NCI-H446 treated with DMSO at 0.1 percent for 48 hours (cell line): ENCODE results near the gene CCDC12.

Source experiments
- DNase-seq: peaks from one replicate; lab custom pipeline; 2025; lab: John Stamatoyannopoulos, UW

The CCDC12 gene

GRCh38 chr3:46957092-46957820 lies 19.3 kb downstream of the CCDC12 start:
- no peak for DNase-seq

- DNase-seq, result no peak
These were observed 20.7 kb downstream of the CCDC12 start for GRCh38 chr3:46955801-46956259.

DNA sequence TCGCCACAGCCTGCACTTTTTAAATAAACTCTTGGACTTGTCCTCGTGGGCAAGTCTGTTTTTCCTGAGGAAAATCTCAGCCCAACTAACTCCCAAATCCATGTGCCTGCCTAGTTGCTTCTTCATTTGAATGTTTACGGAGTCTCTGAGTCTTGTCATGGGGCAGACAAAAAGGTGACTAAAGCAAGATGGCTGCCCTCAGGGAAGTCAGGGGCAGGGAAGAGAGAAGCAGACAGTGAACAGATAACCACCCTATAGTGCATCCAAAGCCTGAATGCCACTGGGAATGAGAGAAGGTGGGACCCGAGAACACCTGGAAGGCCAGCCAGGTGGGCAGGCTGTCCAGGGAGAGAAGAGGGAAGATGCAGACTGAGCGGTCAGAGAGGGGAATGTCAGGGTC lies 21.4 kb downstream of the CCDC12 start:
- DNase-seq, result no peak

- no peak for DNase-seq
These were observed 22.4 kb downstream of the CCDC12 start for GRCh38 chr3:46954178-46954577.

DNA sequence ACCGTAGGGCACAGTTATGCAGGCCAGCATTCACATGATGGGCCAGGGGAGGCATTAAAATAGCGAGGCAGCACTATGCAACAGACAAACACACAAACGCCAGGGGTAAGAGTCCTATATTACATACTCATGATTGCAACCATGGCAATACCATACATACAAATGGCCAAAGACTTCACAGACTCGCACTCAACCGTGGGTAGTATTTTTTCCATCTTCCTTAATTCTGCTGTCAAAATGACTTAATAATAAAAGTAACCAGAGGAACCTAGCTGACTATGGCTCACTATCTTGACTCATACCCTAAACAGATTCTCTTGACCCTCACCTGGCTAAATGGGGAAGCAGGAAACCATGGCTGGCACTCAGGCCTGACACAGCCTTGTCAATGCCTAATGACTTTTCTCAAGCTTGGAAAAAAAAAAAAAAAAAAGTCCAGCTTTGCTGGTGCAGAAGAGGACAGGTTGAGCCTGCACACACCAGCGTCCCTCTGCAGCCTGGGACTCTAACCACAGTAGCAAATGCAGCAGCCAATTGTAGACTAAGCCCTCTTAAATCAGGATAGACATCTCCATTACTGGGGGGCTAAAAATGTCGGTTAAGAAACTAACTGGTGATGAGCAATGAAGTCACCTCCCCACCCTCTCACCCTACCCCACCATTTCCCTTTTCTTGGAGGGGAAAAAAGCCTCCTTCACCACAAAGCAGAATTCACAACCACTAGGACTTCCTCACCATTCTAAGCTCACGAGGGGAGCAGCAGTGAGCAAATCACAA lies 23.1 kb downstream of the CCDC12 start:
- DNase-seq, result no peak

DNA sequence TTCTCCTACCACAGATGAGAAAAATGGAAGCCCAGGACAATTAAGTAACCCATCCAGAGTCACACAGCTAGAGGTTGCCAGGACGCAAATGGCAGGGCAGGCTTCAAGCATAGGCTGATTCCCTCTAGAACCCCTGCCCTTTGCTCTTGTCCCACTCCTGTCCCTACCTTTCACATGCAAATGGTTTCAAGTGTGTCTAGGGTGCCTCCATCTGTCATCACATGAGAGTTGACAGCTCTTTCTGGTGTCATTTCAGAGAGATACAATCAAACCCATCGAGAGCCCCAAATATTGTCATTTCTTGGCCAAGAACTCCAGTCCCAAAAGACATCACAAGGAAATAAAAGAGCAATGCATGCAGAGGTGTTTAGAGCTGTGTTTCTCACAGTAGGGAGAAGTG lies 23.7 kb downstream of the CCDC12 start:
- DNase-seq, result no peak

DNA sequence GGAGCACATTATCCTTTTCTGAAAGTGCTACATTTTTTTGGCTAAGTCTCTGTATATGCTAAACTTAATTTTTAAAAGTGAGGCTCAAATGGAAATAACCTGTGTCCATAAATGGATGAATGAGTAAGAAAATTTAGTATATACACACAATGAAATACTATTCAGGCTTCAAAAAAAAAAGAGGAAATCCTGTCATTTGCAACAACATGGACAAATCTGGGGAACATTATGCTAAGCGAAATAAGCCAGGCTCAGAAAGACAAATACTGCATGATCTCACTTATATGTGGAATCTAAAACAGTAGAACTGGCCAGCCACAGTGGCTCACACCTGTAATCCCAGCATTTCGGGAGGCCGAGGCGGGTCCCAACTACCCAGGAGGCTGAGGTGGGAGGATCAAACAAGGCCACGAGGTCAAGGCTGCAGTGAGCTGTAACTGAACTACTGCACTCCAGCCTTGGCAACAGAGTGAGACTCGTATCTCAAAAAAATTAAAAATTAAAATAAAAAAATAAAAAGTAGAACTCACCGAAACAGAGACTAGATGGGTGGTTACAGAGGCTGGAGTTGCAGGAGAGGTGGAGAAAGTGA lies 25.8 kb downstream of the CCDC12 start:
- DNase-seq, result no peak

- no peak for DNase-seq
These were observed 26.4 kb downstream of the CCDC12 start for GRCh38 chr3:46950177-46950576.

DNA sequence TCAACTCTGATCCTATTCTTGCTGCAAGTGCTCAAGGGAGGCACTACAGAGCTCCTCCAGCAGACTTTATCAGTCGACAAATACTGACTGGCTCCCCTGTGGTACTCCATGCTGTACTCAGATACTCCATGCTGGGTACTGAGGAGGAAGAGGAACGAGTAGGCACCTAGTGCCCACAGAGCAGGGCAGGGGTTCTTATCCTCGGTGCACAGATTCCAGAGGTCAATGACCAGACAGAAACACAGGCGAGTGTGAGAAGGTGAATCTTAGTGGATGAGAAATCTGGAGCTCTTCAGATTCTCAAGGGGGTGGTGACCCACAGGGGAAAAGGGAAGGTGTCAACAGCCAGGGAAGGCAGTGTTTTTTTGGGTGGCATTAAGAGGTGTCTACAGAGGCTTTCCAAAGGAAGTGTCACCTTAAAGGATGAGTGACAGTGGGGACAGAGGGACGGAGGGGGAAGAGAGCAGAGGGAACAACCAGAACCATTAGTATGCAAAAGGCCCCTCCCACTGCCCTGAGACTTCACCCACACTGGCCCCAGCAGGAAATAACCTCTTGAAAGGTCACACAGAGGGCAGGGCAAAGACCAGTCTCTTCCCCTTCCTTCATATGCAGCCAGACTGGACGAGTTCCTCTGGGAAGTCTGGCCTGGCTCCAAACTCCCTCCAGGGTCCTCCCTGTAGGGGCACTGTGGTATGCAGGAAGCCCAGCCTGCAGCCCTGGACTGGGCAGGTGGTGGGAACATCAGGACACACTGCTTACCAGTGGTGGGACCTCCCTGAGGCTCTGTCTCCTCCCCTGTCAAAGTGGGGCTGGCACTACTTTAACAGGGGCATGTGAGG lies 27.5 kb downstream of the CCDC12 start:
- no peak for DNase-seq

DNA sequence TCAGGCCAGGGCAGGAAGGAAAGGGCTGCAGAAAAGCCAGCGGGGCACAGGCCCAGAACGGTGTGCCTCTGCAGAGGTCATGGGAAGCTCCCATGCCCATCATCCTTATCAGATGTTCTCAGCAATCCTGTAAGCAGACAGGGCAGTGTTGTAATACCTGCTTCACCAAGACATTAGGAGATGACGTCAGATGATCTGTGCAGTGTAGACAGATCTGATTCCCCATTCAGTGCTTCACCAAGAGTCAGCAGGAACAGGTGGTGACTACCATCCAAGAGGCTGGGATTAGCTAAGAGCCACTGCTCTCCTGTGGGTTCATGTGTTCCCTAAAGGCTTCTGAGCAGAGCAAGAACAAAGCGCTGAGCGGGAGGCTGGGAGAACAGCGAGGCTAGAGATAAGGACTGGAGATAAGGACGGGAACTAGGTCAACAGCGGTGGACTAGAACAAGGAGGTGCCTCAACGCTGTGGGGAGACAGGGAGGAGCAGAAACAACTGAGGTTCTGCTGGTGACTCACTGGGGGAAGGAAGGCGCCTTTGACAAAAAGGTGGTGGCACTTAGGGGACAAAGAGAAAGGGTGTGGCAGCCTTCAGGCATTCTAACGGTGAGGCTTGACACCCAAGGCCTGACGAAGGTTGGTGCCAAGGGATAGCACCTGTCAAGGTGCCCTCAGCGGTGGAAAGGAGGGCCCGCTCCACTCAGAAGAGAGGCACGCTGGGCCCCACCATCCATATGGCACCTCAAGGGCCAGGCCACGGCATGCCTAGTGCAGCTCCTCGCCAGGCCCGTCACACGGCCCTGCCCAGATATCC lies 28.4 kb downstream of the CCDC12 start:
- DNase-seq, result no peak

DNA sequence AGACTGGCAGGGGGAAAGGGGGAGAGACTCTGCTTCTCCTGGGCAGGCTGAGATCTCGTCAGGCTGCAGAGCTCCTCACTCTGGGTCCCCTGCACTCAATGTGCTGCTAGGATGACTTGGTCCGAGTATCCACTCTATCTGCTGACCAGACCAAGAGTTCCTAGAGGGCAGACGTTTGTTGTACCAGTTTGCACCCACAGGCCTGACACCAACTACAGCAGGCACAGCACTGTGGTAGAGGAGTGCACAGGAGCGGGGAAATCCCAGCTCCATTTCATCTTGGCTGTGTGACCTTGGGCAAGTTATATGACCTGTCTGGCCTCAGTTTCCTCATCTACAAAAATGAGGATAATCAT lies 29.0 kb downstream of the CCDC12 start:
- no peak for DNase-seq

- no peak for DNase-seq
These were observed 29.5 kb downstream of the CCDC12 start for GRCh38 chr3:46946856-46947545.

- no peak for DNase-seq
These were observed 30.1 kb downstream of the CCDC12 start for GRCh38 chr3:46946416-46946815.

DNA sequence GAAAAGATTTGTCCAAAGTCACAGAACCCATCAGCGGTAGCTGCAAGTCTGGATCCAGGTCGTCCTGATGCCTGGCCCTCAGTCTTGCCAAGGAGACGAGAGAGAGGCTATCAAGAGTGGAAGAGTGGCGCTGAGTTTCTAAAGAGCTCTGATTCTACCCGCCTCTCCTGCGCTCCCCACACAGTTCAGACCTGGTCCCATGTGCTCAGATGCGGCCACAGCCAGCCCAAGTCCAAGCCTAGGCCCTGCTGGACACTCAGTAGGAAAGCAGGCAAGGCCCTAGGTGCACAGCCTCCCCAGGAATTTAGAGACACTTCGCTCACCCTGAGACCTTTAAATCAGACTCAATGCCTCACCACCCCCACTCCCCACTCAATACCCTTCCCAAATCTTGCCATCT lies 32.4 kb downstream of the CCDC12 start:
- no peak for DNase-seq

GRCh38 chr3:46943237-46944187 lies 33.0 kb downstream of the CCDC12 start:
- no peak for DNase-seq

GRCh38 chr3:46942481-46943236 lies 33.9 kb downstream of the CCDC12 start:
- DNase-seq, result no peak

- no peak for DNase-seq
These were observed 34.5 kb downstream of the CCDC12 start for GRCh38 chr3:46942076-46942475.

DNA sequence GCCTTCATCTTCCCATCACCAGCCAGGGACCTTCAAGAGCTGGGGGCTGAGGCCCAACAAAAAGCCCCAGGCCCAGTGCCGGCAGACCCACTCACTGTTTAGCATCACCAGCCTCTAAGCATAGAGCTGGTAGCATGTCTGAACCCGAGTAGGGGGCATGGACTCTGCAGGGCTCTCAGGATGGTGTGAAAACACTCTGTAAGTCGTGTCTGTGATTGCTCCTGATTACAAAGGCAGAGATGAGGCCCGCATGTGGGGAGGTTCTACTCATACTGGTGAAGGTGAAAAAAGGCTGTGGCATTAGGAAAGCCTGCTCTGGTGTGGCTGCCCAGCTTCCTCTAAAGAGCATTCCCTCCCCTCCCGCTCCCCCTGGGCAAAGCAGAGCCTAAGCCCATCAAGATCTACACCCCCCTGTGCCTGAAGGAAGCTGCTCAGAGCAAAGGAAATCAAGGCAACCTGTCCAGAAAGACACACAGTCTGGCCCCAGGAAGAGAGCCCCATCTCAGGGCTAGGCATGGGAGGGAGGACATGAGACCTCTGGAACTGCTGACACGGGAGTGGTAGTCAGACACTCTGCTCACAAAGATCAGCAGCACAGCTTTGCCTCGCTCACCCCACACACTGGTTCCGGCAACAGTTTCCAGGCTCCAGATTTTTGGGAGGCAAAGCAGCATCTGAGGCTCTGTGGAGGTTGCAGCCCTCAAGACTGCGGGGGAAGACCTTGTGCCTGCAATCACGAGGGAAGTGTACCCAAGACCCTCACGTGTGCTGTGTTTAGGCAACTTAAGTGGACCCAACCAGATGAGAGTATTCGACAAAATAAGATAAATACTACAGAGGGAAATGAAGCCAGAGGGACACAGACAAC lies 36.7 kb downstream of the CCDC12 start:
- DNase-seq, result no peak
